ENCODE measurements around the gene CHTF18.

- TF ChIP-seq CTCF (conservative IDR thresholded peaks at IDR 0.05; ENCODE audit: low read depth, low read length) (no peak), CHD1 (IDR thresholded peaks at IDR 0.05; ENCODE audit: low read depth, low read length) (no peak), SMC3 (IDR thresholded peaks at IDR 0.05; ENCODE audit: low read depth, low read length) (no peak), RFX5 (IDR thresholded peaks at IDR 0.05; ENCODE audit: low read depth, low read length) (no peak), USF2 (IDR thresholded peaks at IDR 0.05; ENCODE audit: low read depth, low read length) (no peak), POLR2A (IDR thresholded peaks at IDR 0.05; ENCODE audit: low read depth, low read length) (no peak), MXI1 (IDR thresholded peaks at IDR 0.05; ENCODE audit: borderline replicate concordance, low read depth, low read length) (no peak), RAD21 (IDR thresholded peaks at IDR 0.05; ENCODE audit: low read length) (no peak), MAFK (IDR thresholded peaks at IDR 0.05; ENCODE audit: low read depth, low read length) (no peak), ELK1 (IDR thresholded peaks at IDR 0.05; ENCODE audit: borderline replicate concordance, low read depth, low read length) (no peak), NFE2L2 (IDR thresholded peaks at IDR 0.05; ENCODE audit: low read depth, low read length) (no peak), RCOR1 (IDR thresholded peaks at IDR 0.05; ENCODE audit: insufficient replicate concordance, low read length) (no peak), BHLHE40 (IDR thresholded peaks at IDR 0.05; ENCODE audit: low read depth, low read length) (no peak)
Measured at GRCh38 chr16:777826-778225, 10.6 kb upstream of the CHTF18 start.
